HG02884 (cell line): ENCODE measurements around the gene LRRC73.
A peak's percentile ranks its signal among the peaks of the same experiment; 100 is the strongest.
"Not testable (repeated sequence)": the region's sequence is repeated elsewhere in the genome, so short reads cannot be mapped to it uniquely, and the experiment has no call there.

Experiments used
- ATAC-seq: cut with Tn5 transposase; IDR thresholded peaks from one replicate; pipeline ENCODE4 v1.9.1; 2021; ENCODE audit warnings: mild to moderate bottlenecking, moderate library complexity; ENCODE audit not compliant: unreplicated experiment

LRRC73 gene, protein sequence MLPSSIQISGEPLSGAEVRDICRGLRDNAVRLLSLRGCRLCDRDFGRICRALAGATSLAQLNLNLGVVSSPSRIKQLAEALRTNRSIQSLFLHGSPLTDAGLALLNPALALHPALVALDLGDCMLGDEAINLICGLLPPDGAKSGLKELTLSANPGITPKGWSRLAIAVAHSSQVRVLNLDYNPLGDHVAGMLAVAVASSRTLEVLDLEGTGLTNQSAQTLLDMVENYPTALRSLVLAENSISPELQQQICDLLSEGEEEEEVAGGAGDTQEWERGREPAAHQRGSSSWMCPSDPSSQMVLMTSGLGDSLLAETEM

DNA sequence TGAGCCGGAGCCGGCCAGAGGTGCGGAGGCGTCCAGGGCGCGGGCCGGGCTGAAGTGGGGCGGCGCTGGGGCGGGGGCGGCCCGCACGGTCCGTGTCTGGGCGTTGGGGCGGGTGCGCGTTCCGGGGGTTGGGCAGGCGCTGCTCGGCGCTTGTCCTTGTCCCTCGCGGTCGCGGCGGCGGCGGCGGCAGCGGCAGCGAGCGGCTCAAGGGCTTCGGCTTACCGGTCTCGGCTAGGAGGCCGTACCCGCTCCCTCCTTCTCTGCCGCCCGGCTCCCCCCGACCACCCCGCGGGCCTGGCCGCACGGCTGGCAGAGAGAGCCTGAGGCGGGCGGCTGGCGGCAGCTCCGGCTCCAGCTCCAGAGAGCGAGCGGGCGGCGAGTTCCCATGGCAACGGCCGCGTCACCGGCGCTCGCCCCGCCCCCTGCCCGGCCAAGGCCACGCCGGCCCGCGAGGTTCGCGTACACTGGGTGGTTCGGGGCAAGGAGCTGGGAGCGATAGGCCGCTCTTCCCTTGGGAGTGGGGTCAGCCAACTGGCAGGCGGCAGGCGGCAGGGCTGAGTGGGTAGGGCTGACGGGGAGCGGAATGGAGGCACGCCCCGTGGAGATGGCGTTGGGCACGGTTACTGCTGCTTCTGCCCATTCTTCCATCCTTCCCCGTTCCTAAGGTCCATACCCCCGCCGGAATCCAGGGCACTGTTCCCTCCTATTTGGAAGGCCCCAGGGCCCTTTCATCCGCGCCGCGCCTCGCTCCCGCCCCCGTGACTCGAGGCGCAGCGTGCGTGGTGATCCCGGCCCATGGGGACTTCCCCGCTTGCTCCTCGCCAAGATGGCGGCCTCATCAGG is at the start of gene LRRC73:
Gene LRRC73 (minus strand): TSS at position 363 of the 843 bp plus-strand sequence. CDS start 561 bp downstream, outside the sequence.
- no peak for ATAC-seq

DNA sequence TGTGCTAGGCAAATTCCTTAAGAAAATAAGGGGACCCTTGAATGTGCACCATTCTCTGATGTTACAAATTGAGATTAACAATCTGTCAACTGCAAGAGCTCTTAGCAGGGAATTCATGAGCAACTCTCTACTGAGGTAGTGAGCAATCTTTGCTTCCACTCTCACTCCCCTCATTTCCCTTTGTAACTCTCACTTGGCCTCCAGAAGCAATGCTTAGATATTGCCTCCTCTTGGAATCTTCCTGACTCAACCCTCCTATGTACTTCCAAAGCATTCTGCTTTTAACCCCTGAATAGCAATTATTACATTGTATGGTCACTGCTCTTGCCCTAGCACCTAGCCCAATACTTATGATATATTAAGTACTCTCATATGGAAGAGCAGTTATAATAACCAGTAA is 49.2 kb upstream of the LRRC73 start:
- ATAC-seq, result no peak

GRCh38 chr6:43557620-43558019 is 47.5 kb upstream of the LRRC73 start:
- not testable (repeated sequence) for ATAC-seq

DNA sequence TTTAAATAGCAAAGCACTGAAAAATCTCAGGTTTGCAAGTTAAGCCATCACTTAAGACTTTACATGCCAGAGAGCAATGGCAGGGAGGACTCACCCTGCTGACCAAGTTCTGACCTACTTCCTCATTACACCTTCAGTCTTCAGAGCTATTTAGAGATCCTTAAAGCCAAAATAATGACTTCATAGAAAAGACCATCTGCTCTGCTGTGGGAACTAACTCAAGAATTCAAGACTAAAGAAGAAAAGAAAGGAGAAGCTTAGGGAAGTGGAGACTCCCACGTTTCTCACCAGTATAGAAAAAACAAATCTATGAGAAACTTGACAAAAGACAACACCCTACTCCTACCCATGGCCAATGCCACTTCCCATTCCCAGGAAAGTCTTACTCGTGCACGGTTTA is 37.1 kb upstream of the LRRC73 start:
- ATAC-seq, result no peak

- ATAC-seq, result no peak
These were observed 34.3 kb upstream of the LRRC73 start for GRCh38 chr6:43544461-43544860.

GRCh38 chr6:43541774-43542471 is 31.8 kb upstream of the LRRC73 start:
- ATAC-seq, result no peak

GRCh38 chr6:43540507-43540906 is 30.4 kb upstream of the LRRC73 start:
- no peak for ATAC-seq

DNA sequence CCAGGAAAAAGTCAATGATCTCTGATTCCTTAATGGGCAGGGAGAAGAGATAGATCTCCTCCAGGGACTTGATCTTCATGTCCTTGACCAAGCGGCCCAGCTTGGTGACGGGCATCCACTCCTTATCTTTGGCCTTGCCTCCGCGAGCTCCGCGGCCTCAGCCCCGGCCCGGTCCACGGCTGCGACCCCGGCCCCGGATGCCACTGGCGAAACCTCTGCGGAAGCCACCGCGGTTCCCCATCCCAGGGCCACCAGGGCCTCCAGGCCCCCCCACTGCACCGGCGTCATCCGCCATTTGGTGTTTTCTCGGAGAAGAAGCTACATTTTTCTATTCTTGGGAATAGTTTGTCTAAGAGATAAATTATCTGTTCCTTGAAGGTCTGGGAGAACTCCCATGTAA is 29.3 kb upstream of the LRRC73 start:
- ATAC-seq, result not testable (repeated sequence)

DNA sequence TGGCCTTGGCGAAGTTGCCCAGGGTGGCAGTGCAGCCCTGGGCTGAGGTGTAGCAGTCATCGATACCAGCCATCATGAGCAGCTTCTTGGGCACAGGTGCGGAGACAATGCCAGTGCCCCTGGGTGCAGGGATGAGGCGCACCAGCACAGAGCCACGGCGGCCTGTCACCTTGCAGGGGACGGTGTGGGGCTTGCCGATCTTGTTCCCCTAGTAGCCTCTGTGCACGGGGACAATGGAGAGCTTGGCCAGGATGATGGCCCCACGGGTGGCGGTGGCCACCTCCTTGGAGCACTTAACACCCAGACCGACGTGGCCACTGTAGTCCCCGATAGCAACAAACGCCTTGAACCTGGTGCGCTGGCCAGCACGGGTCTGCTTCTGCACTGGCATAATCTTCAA is 28.8 kb upstream of the LRRC73 start:
- ATAC-seq, result not testable (repeated sequence)

- ATAC-seq, result no peak
These were observed 22.1 kb upstream of the LRRC73 start for GRCh38 chr6:43532201-43532600.

DNA sequence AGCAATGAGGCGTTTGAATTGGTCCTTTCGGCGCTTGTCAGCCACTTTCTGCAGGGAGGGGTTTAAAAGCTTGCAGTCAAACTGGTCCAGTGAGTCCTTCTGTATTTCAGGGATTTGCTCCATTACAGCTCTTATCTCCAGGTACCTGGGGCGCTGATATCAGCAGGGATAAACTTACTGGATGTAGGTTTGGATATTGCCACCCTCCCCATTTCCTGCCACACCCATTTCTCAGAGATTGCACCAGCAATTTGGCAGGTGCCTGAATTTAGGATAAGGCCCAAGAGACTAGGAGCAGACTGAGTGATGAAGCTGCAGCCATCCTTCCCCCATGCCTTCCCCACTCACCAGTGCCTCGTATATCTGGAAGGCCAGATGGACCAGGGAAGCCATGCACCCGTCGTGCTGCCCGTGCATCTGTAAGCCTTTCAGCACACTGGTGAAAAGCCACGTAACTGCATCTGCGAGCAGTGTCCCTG is 14.4 kb upstream of the LRRC73 start:
- no peak for ATAC-seq

- ATAC-seq, result no peak
These were observed 13.1 kb upstream of the LRRC73 start for GRCh38 chr6:43523284-43523683.

- no peak for ATAC-seq
These were observed 12.6 kb upstream of the LRRC73 start for GRCh38 chr6:43522547-43523261.

GRCh38 chr6:43521836-43522235 is 11.7 kb upstream of the LRRC73 start:
- ATAC-seq, result no peak

- ATAC-seq, result no peak
These were observed 10.0 kb upstream of the LRRC73 start for GRCh38 chr6:43520097-43520496.

DNA sequence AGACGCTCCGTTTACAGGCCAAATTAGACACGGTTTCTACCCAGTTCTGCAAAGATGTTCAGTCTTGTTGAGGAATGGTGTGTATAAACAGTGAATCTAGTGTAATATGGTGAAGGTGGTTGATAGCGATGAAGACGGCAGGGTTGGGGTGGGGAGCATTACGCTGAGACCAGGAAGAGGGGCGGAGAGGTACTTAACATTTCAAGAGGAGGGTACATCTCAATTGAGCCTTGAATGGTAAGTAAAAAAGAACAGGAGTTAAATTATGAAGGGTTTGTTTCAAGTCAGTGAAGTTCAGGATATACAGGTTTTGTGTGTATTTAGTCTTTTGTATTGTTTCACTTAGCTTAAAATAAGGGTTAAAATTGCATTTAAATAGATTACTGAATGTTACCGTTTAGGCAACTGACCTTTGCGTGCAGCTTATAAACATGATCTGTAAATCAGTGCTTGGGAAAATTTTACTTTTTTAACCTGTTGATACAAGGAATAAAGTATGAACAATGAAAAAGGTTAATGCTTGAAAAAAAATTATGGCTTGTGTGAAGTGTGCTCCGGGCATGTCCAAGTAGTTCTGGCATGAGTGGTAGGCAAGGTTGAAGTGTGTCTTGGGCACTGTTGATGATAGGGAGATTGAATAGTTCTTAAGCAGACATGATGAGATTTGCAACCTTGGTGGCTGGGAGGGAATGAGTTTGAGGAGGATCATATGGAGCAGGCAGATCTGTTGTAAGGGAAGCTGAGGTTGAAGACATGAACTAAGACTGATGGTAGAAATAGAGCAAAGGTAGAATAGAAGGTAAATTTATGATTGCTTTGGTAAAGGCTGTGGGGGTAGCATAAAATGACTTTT is 7.6 kb upstream of the LRRC73 start:
- ATAC-seq, result no peak

- ATAC-seq, result peak; percentile 86
These were observed 6.8 kb upstream of the LRRC73 start, which contains the start of the genes POLR1C and YIPF3 for GRCh38 chr6:43516697-43517504. POLR1C (plus strand) TSS chr6:43517089; CDS start chr6:43517110, 21 bp downstream. YIPF3 (minus strand) TSS chr6:43516926; CDS start chr6:43516807, 119 bp downstream.

DNA sequence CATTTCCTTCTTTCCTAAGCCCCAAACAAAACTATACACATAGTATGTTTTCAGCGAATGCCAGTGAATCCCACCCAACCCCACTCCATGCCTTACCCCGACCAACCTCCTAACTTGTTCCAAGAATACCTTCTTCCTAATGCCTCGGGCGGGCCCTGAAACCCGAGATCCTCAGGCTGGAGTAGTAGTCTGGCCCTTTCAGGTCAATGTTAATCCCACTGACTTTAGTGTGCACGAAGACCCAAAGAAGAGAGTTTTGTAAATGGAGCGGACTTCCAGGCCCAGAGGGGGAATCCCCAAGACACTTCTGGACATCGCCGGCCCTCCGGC is 6.2 kb upstream of the LRRC73 start:
- no peak for ATAC-seq

- ATAC-seq, result no peak
These were observed 5.7 kb upstream of the LRRC73 start for GRCh38 chr6:43515808-43516207.
